Endodermal cell (in vitro differentiated cells): ENCODE data around the gene WRNIP1. TPM values are rescaled to one million over a fixed set of nuclear protein-coding genes. Genes with fewer than 3 reads are reported as not detected.

ENCODE experiments used
- DNase-seq: peaks from one replicate; pipeline ENCODE4 v3.0.0-alpha.2; 2017
- H3K27ac ChIP-seq: 2 replicates; pipeline ENCODE4 v1.5.1; 2013; ENCODE audit warnings: mild to moderate bottlenecking, low read depth, low read length, moderate library complexity
- H3K27me3 ChIP-seq: 2 replicates; pipeline ENCODE4 v1.6.1; 2013; ENCODE audit warnings: mild to moderate bottlenecking, low read length, moderate library complexity; ENCODE audit not compliant: insufficient read depth, control insufficient read depth, poor library complexity, severe bottlenecking
- H3K36me3 ChIP-seq: 2 replicates; pipeline ENCODE4 v1.7.0; 2013; ENCODE audit warnings: mild to moderate bottlenecking, low read length, moderate library complexity; ENCODE audit not compliant: control insufficient read depth, insufficient read depth
- H3K4me1 ChIP-seq: one replicate; pipeline ENCODE4 v1.7.0; 2013; ENCODE audit warnings: low read length; ENCODE audit not compliant: control insufficient read depth, insufficient read depth
- H3K4me3 ChIP-seq: 2 replicates; pipeline ENCODE4 v1.5.1; 2013; ENCODE audit warnings: mild to moderate bottlenecking, low read length, moderate library complexity
- H3K9ac ChIP-seq: 2 replicates; pipeline ENCODE4 v1.6.1; 2013; ENCODE audit warnings: mild to moderate bottlenecking, low read length, moderate library complexity; ENCODE audit not compliant: poor library complexity, severe bottlenecking; ENCODE audit errors: extremely low read depth
- H3K9me3 ChIP-seq: 2 replicates; pipeline ENCODE4 v1.6.1; 2013; ENCODE audit warnings: mild to moderate bottlenecking, low read length, moderate library complexity; ENCODE audit not compliant: control insufficient read depth
- H3K27ac Mint-ChIP-seq: 2 replicates; pipeline ENCODE4 v1.8.0; 2020; ENCODE audit warnings: mixed read lengths
- H3K27me3 Mint-ChIP-seq: 2 replicates; pipeline ENCODE4 v1.8.0; 2021; ENCODE audit warnings: mild to moderate bottlenecking, mixed read lengths; ENCODE audit not compliant: insufficient read depth
- H3K36me3 Mint-ChIP-seq: 2 replicates; pipeline ENCODE4 v1.8.0; 2020; ENCODE audit warnings: low read depth, mixed read lengths
- H3K4me1 Mint-ChIP-seq: 2 replicates; pipeline ENCODE4 v1.8.0; 2020; ENCODE audit warnings: mixed read lengths
- H3K4me3 Mint-ChIP-seq: 2 replicates; pipeline ENCODE4 v1.8.0; 2020; ENCODE audit warnings: mild to moderate bottlenecking, moderate library complexity, mixed read lengths
- H3K9me3 Mint-ChIP-seq: 2 replicates; pipeline ENCODE4 v1.8.0; 2020; ENCODE audit warnings: mild to moderate bottlenecking, mixed read lengths
- WGBS, 2 experiments: methylation state at CpG; one replicate each; pipeline versions ENCODE4 v1.1.5 to v1.1.7; 2013; ENCODE audit warnings: missing lambda C conversion rate in 2 of 2, mixed read lengths in 1 of 2; ENCODE audit not compliant: insufficient coverage in 1 of 2, insufficient read length in 1 of 2; 5-methylcytosine and 5-hydroxymethylcytosine counted together
- total RNA-seq, 2 donors: library from RNA; stranded (reverse); fragmentation: NEBNext Ultra II Directional in 1 of 2; extraction: Animal tissue kit (Norgen Biotek cat#: 25700) in 1 of 2; gene quantifications; 2 replicates in 1 of 2; 3 replicates in 1 of 2; pipeline ENCODE4 v1.2.1, GENCODE V29; 2021
- TF ChIP-seq, protein P1 (sequence below): fragments of 200-600 bp; sonication (generic); conservative IDR thresholded peaks from 2 replicates; pipeline ENCODE4 v1.5.0; 2021; ENCODE audit warnings: antibody characterized with exemption, mild to moderate bottlenecking

Gene WRNIP1
- total RNA-seq, 2 donors from 2014 or later, result 30.8 to 33.2 TPM

DNA sequence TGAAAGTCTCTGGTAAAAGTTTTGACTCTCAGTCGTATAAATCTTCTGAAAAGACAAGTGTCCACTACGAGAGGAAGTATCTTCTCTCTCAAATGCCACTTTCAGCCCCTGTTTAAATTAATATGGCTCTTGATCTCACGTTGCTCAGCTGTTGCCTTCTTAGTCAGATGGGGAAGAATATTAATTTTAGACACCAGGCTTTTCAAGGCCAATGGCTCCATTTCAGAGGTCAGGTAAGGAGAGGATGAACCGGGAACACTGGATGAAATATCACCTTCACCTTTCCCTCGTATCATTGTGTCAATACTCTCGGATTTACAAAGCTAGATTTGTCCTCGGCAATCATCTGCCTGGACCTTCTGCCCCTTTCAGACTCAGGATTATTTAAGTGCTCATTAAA is 14.4 kb upstream of the WRNIP1 start, which contains the start of gene MYLK4:
Gene MYLK4 (minus strand): TSS at position 91 of the 400 bp plus-strand sequence. CDS start 1,628 bp downstream, outside the sequence.
- H3K4me1 ChIP-seq, result peaks cover 5% of the 10 kb centered on the region
- Mint-ChIP-seq H3K9me3 (no peaks in the 10 kb centered on the region), H3K27ac (no peak within 1 kb of the TSS), H3K36me3 (no peaks in the 10 kb centered on the region), H3K27me3 (peaks cover 24% of the 10 kb centered on the region), H3K4me3 (no peak within 1 kb of the TSS), H3K4me1 (peaks cover 10% of the 10 kb centered on the region)
- no peak within 1 kb of the TSS for H3K4me3 ChIP-seq
- no peaks in the 10 kb centered on the region for H3K9me3 ChIP-seq
- DNase-seq, result no peak
- no peak within 1 kb of the TSS for H3K9ac ChIP-seq
- 91 to 93% methylated on average over 7 of the region's 7 CpGs for WGBS, 2 experiments
- no peaks in the 10 kb centered on the region for H3K36me3 ChIP-seq
- H3K27ac ChIP-seq, result no peak within 1 kb of the TSS
- H3K27me3 ChIP-seq, result no peaks in the 10 kb centered on the region
- TF ChIP-seq, protein P1, sequence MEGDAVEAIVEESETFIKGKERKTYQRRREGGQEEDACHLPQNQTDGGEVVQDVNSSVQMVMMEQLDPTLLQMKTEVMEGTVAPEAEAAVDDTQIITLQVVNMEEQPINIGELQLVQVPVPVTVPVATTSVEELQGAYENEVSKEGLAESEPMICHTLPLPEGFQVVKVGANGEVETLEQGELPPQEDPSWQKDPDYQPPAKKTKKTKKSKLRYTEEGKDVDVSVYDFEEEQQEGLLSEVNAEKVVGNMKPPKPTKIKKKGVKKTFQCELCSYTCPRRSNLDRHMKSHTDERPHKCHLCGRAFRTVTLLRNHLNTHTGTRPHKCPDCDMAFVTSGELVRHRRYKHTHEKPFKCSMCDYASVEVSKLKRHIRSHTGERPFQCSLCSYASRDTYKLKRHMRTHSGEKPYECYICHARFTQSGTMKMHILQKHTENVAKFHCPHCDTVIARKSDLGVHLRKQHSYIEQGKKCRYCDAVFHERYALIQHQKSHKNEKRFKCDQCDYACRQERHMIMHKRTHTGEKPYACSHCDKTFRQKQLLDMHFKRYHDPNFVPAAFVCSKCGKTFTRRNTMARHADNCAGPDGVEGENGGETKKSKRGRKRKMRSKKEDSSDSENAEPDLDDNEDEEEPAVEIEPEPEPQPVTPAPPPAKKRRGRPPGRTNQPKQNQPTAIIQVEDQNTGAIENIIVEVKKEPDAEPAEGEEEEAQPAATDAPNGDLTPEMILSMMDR, result no peak

DNA sequence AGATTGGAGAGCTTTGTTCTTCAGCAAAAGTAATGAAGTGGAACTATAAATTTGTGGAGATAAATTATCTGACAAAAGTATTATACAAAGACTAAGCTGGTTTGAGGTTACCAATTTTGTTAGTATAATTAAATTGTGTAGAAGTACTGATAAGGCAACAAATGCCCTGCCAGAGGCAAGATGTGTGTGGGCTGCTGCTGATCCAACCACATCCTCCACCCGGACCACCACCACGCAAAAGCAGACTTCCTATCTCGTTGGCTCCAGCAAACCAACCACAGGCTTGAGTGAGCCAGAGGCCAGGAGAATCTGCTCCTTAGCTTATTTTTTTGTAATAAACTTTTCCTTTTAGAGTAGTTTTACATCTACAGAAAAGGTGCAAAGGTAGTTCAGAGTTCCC is 13.3 kb upstream of the WRNIP1 start:
- H3K27ac Mint-ChIP-seq, result no peak overlapping the region
- WGBS, 2 experiments, result 84 to 97% methylated on average over 3 of the region's 3 CpGs
- DNase-seq, result no peak

DNA sequence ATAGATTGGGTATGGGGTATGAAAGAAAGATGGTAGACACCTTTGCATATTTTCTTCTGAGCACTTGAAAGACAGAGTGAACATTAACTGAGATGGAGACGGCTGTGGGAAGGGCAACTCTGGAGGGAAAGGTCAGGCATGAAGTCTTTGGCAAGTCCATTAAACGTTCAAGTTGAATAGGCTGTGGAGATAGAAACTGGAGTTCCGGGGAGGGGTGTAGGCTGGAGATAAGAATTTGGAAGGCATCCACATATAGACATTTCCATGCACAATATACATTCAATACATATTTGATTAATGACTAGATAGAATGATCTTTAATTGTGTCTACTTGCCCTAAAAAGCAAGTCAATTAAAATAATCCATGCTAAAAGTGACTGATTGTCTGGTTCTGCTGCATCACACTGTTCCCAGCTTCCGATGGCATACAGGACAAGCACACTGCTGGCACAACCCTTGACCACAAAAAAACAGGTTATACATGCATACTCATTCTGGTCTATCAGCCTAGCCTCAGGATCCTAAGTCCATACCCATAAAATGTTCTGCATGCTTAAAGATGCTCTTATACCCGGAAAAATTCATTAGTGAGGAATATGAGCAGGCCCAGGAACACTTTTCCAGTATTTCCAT is 12.6 kb upstream of the WRNIP1 start:
- Mint-ChIP-seq H3K4me1 (peaks cover 3% of the 10 kb centered on the region), H3K9me3 (no peaks in the 10 kb centered on the region), H3K36me3 (no peaks in the 10 kb centered on the region), H3K27me3 (peaks cover 24% of the 10 kb centered on the region), H3K4me3 (no peak overlapping the region), H3K27ac (no peak overlapping the region)
- Histone ChIP-seq H3K4me1 (no peaks in the 10 kb centered on the region), H3K4me3 (no peak overlapping the region), H3K9ac (no peak overlapping the region), H3K36me3 (no peaks in the 10 kb centered on the region), H3K27ac (no peak overlapping the region), H3K9me3 (no peaks in the 10 kb centered on the region), H3K27me3 (no peaks in the 10 kb centered on the region)
- 90 to 92% methylated on average over 3 to 4 of the region's 5 CpGs for WGBS, 2 experiments
- TF ChIP-seq, protein P1, result no peak
- no peak for DNase-seq

More for the DNA sequence above, 13.3 kb upstream of the WRNIP1 start:
- no peak overlapping the region for H3K27ac ChIP-seq
- no peak overlapping the region for H3K9ac ChIP-seq
- no peak overlapping the region for H3K4me3 ChIP-seq
- TF ChIP-seq, protein P1, result no peak
- Mint-ChIP-seq H3K36me3 (no peaks in the 10 kb centered on the region), H3K9me3 (no peaks in the 10 kb centered on the region), H3K4me1 (peaks cover 3% of the 10 kb centered on the region), H3K4me3 (no peak overlapping the region), H3K27me3 (peaks cover 24% of the 10 kb centered on the region)
- no peaks in the 10 kb centered on the region for H3K9me3 ChIP-seq
- H3K36me3 ChIP-seq, result no peaks in the 10 kb centered on the region
- H3K4me1 ChIP-seq, result peaks cover under 1% of the 10 kb centered on the region
- H3K27me3 ChIP-seq, result no peaks in the 10 kb centered on the region
